DMS114 treated with DMSO at 0.1 percent for 48 hours (cell line): ENCODE measurements around the gene SORCS3.

ENCODE experiments used
- DNase-seq: peaks from one replicate; lab custom pipeline; 2025; ENCODE audit not compliant: unreplicated experiment; lab: John Stamatoyannopoulos, UW

Gene SORCS3

DNA sequence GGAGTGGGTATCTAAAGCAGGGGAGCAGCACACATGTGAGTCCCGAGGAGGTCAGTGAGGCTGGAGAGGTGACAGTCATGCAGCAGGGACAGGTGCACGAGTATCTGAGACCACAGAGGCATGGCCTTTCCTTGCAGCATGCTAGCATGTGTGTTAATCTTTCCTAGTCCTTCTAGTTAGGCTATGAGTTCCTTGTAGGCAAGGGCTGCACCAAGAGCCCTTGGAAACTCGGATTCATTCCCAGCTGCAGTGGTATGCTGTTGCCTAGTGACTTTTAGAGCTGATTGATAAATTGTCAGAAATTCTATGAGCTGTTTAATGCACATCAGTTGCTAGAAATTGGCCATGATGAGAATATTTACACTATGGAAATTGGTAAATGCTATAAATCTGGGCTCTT lies 132.0 kb downstream of the SORCS3 start:
- no peak for DNase-seq

DNA sequence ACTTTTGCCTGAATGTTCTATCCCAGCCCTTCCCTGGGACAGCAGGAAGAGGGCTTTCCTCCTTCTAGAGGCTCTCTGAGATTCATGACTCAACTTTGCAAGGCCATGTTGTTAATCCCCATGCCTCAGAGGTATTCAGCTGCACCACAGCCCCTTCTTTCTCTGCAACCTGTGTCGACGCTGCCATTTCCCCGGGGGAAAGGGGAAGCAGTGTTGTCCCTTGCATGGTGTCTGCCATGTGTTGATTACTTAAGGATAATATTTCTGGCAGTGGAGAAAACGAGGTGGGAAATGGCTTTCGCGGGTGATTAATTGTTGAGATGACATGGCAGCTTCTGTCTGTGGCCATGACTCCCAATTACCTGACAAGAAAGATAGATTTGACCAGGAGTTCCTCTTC lies 133.1 kb downstream of the SORCS3 start:
- DNase-seq = no peak

DNA sequence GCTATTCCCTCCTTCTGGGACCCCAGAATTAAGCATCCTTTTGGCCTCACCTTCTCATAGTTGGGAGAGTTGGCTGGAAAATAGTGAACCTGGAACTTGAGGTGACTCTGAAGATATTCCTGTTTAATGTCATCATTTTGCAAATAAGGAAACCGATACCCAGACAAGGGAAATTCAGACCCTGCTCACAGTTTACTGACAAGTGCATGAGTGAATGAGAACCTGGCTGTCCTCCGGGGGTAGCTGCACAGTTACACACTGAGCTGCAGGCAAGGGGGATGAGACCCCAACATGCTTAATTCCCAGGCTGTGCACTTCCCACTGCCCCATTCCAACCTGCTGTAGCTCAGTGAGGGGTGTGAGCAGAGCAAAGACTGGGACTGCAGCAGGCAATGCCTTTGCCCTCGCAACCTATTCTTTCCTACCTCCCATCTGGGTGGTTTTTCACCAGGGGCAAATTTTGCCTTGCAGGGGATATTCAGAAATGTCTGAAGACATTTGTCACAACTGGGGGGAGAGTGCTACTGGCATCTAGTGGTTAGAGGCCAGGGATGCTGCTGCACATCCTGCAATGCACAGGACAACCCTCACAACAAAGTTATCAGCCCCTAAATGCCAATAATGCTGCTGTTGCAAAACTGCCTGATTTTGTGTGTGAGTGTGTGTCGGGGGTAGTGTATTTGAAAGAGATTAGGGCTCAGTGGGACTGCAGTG lies 136.2 kb downstream of the SORCS3 start:
- no peak for DNase-seq

DNA sequence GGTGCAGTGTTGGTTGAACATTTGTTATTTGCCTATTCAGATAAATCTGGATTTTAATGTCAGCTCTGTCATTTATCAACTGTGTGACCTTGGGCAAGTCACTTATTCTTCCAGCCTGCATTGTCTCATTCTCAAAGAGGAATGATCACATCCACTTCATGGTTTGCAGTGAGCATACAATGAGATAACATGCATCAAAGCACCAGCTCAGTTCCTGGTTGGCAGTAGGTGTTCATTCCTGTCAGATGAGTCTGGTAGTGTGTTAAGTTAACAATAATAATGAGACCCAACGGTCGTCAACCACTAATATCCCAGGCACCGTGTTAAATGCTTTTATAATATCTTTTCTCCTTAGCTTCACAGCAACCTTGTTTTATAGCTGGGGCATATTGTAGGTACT lies 137.3 kb downstream of the SORCS3 start:
- no peak for DNase-seq

GRCh38 chr10:104779701-104780100 lies 138.6 kb downstream of the SORCS3 start:
- DNase-seq = no peak

- DNase-seq = no peak
These were observed 139.1 kb downstream of the SORCS3 start for GRCh38 chr10:104780165-104780564.

- no peak for DNase-seq
These were observed 140.0 kb downstream of the SORCS3 start for GRCh38 chr10:104780946-104781595.

GRCh38 chr10:104784452-104784851 lies 143.4 kb downstream of the SORCS3 start:
- DNase-seq = no peak

DNA sequence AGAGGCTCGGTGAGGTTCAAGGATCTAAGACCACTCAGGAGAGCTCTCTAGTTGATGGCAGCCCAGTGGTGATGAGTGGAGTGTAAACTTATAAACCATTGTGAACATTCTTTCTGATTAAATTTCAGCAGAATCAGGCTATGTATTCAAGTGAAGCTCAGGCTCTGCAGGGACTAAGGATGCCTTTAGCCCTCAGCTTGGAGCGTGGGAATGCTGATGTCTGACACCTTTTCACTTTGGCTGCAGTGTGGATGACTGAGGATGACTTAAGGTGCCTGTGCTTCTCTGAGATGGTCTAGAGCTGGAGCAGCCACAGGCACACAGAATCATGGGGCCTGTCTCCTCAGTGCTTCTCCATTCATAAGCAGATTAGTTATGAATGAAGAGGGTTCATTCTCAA lies 150.4 kb downstream of the SORCS3 start:
- no peak for DNase-seq

GRCh38 chr10:104795411-104795810 lies 154.3 kb downstream of the SORCS3 start:
- DNase-seq = no peak

DNA sequence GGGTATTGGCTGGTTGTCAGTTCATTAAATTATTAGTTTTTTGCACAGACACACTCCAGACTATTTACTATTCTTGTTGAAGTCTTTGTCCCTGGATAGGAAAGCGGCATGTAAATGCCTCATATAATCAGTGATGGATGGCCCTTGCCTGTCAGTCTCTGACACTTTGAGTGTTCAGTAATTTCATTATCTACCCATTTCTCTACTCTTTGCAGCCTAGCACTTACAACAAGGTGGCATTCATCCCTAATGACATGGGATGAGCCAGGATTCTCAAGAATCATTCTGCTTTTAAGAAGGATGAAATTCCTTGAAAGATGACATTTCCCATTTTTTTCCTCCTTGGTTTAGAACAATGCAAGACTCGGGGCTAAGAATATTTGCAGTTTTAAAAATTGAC lies 155.7 kb downstream of the SORCS3 start:
- no peak for DNase-seq

DNA sequence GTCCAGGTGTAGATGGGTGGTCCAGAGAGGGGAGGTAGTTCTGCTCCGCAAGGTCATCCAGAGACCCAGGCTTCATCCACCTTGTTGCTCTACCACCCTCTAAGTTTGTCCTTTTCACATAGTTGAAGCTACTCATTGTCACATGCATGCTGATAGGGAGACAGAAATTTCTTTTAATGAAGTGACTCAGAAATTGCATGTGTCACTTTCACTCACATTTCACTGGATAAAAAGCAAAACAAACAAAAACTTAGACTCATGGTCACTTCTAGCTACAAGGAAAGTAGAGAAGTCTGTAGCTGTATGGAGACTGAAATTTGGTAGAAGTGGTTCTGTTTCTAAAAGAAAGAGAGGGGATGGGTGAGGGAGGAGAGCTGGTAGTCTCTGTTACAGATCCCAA lies 161.9 kb downstream of the SORCS3 start:
- DNase-seq = no peak

- DNase-seq = no peak
These were observed 163.8 kb downstream of the SORCS3 start for GRCh38 chr10:104804880-104805279.

GRCh38 chr10:104806801-104807200 lies 165.7 kb downstream of the SORCS3 start:
- DNase-seq = no peak

GRCh38 chr10:104807581-104808310 lies 166.7 kb downstream of the SORCS3 start:
- DNase-seq = no peak

GRCh38 chr10:104809288-104810090 lies 168.4 kb downstream of the SORCS3 start:
- DNase-seq = no peak

GRCh38 chr10:104811166-104811565 lies 170.1 kb downstream of the SORCS3 start:
- DNase-seq = no peak

DNA sequence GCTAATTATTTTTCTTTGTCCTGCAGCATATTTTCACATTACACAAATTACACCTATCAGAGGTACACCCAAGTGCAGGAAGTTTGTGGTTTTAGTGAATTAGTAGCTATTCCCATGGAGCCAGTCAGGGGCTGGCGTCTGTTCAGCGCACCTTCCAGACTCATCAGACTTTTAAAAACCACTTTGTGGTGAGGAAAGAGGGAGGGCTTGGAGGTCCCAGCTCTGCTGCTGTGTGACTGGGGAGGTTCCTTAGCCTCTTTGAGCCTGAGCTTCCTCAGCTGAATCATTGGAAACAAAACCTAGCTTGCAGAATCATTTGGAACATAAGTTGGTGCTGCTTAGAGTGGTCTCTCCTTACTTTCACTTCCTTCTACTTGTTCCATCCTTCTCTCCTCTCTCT lies 175.4 kb downstream of the SORCS3 start:
- no peak for DNase-seq

DNA sequence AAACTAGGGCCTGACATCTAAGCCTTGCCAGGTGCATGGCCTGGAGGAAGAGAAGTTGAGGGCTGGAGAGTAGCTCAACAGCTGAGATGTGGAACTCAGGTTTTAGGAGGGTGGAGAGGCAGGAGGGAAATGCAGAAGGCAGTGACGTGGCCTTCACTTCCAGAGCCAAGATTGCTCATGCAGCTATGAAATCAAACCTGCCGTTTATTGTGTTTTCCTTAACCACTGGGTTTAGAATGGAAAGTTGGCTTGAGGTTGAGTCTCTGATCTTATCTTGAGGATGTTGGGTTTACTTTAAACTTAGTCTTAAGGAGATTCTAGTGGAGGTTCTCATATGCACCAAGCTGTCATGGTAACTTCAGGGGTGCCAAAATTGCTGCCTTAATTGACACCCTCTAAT lies 178.6 kb downstream of the SORCS3 start:
- no peak for DNase-seq

- no peak for DNase-seq
These were observed 181.0 kb downstream of the SORCS3 start for GRCh38 chr10:104822088-104822487.

DNA sequence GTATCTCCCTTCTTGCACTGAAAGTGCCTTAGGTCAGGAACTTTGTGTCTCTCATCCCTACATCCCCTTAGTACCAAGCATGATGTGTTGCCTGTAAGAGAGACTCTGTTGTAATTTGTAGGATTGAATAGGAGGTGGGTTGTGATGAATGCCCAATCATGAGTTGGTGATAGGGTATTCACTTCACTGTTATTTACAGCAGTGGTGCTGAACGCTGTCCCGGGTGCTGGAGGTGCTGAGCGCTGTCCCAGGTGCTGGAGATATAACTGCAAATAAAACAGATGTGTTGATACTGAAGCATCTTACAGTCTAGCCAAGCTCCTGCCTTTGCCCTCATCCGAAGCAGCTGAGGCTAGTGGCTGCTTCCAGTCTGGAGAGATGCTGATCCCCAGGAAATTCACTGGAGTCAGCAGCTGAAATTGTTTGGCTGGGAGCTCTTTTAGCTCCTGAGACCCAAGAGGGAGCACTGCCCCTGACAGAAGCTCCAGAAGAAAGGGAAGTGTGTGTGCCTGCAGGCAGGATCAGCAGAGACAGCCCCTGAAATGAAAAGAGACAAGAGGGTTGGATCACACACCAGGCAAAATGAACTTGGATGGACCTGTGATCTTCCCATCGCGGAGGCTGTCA lies 183.4 kb downstream of the SORCS3 start:
- DNase-seq = no peak
